GM10266 (cell line): ENCODE measurements around the gene SEC14L5.

ENCODE experiments used
- DNase-seq: peaks from one replicate; pipeline ENCODE4 v3.0.0; 2012; ENCODE audit errors: extremely low spot score
- CTCF ChIP-seq: IDR thresholded peaks from 2 replicates; pipeline ENCODE4 v1.5.1; 2012; ENCODE audit warnings: mild to moderate bottlenecking, low read depth; ENCODE audit not compliant: control insufficient read depth, insufficient read depth; ENCODE audit errors: missing control alignments

SEC14L5 gene

GRCh38 chr16:4987580-4988374 lies 29.6 kb downstream of the SEC14L5 start:
- no peak for TF ChIP-seq CTCF
- no peak for DNase-seq

- no peak for TF ChIP-seq CTCF
- no peak for DNase-seq
These were observed 30.5 kb downstream of the SEC14L5 start for GRCh38 chr16:4988647-4989046.

- DNase-seq: no peak
- TF ChIP-seq CTCF: no peak
These were observed 31.4 kb downstream of the SEC14L5 start for GRCh38 chr16:4989391-4990006.

GRCh38 chr16:4990415-4990814 lies 32.3 kb downstream of the SEC14L5 start:
- no peak for DNase-seq
- no peak for TF ChIP-seq CTCF

GRCh38 chr16:4991754-4992153 lies 33.6 kb downstream of the SEC14L5 start:
- no peak for DNase-seq
- TF ChIP-seq CTCF: no peak

GRCh38 chr16:4994719-4995434 lies 36.7 kb downstream of the SEC14L5 start:
- TF ChIP-seq CTCF: no peak
- DNase-seq: no peak
